NCI-H69 (cell line): ENCODE data around the gene NXPH4.

Experiments
- DNase-seq: peaks from one replicate; lab custom pipeline; 2025; lab: John Stamatoyannopoulos, UW

The NXPH4 gene

DNA sequence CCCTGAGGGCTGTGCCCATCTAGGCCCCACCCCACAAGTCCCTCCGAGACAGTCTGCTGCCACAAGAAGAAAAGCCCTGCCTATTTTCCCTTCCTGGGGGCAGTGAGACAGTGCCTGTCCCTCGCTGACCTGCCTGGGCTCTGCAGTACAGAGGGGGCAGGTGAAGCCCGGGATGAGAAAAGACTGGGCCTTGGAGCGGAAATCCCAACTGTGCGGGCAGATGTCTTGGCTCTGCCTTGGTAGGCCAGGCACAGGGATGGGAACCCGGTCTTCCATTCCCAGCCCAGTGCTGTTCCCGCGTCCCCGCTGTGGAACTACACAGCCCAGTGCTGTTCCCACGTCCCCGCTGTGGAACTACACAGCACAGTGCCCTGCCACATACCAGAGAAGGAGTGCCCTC is 12.8 kb upstream of the NXPH4 start:
- no peak for DNase-seq

DNA sequence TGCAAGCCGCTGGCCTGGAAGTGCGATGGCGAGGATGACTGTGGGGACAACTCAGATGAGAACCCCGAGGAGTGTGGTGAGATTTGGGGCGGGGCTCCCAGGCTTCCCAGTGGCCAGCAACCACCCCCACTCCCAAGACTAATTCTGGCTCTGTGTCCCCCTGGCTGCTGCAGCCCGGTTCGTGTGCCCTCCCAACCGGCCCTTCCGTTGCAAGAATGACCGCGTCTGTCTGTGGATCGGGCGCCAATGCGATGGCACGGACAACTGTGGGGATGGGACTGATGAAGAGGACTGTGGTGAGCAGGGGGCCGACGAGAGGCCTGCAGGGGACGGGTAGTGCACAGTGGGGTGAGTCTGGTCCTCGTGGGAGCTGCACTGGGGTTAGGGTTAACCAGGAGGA is 12.1 kb upstream of the NXPH4 start:
- DNase-seq = no peak

DNA sequence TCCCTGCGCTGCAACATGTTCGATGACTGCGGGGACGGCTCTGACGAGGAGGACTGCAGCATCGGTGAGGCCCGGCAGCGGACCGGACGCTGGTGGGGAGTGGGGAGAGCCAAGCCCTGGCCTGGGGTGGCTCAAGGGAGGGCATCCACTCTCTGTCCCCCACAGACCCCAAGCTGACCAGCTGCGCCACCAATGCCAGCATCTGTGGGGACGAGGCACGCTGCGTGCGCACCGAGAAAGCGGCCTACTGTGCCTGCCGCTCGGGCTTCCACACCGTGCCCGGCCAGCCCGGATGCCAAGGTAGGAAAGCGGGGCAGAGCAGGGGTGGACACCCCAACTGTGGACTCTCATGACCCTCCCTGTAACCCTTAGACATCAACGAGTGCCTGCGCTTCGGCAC is 11.4 kb upstream of the NXPH4 start:
- DNase-seq = no peak

DNA sequence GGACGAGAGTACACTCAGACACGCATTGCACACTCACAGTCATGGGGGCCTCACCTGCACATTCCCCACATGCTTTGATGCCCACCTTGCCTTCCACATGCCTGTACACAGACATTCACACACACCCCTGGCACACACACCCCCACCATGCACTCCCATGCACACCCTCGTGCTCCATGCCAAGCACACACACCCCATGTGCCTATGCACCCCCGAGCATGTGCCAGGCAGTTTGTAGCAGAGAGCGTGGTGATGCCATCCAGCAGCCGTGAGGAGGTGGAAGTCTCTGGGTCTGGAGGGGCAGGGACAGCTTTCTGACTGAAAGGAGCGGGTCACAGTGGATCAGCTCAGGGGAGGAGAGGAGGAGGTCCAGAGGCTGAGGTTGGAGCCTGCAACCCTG is 10.7 kb upstream of the NXPH4 start:
- DNase-seq = no peak

DNA sequence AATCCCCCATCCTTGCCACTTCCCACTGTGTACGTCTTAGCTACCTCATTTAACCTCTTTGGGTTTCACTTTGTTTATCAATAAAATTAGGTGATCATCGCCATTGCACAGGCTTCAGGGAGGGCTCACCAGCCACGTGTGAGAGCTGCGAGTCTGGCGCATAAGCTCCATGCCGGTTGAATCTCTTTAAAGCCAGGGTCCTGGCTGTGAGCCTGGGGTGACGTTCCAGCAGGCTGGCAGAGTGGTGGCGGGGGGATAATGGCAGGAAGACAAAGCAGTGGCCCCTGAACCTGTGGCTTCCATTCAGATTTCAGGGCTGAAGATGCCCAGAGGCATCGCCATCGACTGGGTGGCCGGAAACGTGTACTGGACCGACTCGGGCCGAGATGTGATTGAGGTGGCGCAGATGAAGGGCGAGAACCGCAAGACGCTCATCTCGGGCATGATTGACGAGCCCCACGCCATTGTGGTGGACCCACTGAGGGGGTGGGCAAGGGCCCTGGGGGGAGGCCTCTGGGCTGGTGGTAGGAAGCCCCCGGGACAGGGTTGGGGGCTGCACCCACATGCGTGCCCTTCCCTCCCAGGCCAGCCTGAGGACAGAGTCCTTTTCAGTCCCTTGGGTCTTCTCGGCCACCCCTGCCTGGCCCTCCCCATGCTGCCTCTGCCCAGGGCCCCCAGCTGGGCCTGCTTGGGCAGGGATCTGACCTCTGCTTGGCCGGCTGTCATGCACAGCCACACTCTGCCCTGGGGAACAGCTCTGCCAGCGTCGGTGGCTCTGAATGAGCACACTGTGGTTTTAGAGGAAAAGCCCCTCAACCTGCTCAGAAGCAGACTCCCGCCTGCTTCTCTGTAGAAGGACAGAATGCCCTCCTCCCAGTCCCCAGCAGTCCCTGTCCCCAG is 8.6 kb upstream of the NXPH4 start:
- no peak for DNase-seq

DNA sequence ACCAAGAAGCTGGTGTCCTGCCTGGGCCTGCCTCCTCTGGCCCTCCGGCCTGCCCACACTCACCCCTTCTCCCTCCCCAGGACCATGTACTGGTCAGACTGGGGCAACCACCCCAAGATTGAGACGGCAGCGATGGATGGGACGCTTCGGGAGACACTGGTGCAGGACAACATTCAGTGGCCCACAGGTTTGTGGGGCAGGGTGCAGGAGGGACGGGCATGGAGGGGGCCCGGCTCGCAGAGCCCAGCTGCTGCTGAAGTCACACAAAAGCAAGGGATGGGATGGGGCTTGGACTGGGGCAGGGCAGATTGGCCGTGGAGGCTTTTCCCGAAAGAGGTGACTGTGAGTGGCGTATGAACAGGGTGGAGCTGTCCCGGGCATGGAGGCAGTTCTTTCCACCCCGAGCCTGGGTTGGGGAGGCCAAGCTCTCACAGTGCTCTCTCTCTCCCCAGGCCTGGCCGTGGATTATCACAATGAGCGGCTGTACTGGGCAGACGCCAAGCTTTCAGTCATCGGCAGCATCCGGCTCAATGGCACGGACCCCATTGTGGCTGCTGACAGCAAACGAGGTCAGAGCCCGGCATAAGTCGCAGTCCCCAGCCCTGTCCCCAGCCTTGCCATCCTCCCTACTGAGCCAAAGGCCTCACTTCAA is 7.8 kb upstream of the NXPH4 start:
- no peak for DNase-seq

DNA sequence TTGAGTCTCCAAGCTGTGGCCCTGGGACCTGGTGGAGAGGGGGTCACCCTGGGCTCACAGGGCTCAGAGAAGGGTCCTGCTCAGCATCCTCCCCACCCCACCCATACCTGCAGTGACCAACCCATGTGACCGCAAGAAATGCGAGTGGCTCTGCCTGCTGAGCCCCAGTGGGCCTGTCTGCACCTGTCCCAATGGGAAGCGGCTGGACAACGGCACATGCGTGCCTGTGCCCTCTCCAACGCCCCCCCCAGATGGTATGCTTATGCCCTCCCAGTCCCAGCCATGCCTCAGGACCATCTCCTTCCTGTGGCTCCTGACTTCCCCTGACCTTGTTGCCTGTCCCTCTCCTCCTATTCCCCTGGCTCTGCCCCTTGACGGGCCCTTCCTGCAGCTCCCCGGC is 6.7 kb upstream of the NXPH4 start:
- no peak for DNase-seq

DNA sequence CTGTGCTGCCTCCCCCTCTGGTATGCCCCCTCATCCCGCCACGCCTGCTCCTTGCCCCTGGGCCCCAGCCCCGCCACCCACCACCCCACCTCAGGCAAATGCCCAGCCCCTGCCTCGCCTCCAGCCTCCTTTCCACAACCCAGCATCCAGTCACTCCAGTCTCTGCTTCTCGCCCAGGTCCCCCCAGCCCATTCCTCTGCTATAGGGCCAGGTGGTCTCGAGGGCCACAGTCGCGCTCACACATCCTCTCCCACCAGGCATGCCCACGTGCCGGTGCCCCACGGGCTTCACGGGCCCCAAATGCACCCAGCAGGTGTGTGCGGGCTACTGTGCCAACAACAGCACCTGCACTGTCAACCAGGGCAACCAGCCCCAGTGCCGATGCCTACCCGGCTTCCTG is 6.1 kb upstream of the NXPH4 start:
- no peak for DNase-seq

DNA sequence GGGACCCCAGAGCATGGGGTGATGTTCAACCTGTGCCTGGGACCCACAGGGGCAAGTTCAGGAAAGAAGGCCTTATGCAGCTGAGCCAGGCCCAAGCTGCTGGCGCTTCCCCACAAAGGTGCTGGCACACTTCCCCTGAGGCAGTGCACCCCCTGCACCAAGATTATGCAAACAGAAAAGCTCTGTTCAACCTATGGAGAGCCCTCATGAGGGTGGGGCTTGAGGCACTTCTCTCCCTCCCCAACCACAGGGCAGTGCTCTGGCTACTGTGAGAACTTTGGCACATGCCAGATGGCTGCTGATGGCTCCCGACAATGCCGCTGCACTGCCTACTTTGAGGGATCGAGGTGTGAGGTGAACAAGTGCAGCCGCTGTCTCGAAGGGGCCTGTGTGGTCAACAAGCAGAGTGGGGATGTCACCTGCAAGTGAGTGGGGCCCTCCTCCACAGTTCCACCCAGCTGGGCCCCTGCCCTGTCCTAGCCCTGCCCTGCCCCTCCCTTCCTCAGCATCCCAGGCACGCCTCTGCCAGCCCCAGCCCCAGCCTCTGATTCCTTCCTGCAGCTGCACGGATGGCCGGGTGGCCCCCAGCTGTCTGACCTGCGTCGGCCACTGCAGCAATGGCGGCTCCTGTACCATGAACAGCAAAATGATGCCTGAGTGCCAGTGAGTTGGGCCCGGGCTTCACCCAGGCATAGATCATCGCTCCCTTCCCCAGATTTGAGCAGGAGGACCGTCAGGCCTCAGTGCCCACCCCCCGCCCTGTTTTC is 5.5 kb upstream of the NXPH4 start:
- DNase-seq = peak; percentile 72

DNA sequence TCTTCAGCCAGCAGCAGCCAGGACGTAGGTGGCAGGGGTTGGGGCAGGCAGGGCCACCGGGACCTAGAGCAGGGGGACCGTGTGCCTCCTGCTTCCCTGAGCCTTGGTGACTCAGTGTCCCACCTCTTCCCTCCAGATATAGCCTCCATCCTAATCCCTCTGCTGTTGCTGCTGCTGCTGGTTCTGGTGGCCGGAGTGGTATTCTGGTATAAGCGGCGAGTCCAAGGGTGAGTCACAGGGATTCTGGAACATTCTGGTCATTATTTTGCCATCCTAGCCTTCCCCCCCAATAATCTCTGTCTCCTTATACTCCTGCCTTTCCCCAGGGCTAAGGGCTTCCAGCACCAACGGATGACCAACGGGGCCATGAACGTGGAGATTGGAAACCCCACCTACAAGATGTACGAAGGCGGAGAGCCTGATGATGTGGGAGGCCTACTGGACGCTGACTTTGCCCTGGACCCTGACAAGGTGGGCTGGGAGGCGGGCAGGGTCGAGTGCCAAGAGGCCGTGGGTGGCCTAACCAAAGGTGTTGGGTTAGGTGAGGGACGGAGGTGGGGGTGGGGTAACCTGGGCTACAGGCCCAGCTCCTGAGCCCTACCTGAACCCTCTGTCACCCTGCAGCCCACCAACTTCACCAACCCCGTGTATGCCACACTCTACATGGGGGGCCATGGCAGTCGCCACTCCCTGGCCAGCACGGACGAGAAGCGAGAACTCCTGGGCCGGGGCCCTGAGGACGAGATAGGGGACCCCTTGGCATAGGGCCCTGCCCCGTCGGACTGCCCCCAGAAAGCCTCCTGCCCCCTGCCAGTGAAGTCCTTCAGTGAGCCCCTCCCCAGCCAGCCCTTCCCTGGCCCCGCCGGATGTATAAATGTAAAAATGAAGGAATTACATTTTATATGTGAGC is 4.5 kb upstream of the NXPH4 start:
- no peak for DNase-seq

DNA sequence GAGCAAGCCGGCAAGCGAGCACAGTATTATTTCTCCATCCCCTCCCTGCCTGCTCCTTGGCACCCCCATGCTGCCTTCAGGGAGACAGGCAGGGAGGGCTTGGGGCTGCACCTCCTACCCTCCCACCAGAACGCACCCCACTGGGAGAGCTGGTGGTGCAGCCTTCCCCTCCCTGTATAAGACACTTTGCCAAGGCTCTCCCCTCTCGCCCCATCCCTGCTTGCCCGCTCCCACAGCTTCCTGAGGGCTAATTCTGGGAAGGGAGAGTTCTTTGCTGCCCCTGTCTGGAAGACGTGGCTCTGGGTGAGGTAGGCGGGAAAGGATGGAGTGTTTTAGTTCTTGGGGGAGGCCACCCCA is 3.9 kb upstream of the NXPH4 start:
- no peak for DNase-seq

DNA sequence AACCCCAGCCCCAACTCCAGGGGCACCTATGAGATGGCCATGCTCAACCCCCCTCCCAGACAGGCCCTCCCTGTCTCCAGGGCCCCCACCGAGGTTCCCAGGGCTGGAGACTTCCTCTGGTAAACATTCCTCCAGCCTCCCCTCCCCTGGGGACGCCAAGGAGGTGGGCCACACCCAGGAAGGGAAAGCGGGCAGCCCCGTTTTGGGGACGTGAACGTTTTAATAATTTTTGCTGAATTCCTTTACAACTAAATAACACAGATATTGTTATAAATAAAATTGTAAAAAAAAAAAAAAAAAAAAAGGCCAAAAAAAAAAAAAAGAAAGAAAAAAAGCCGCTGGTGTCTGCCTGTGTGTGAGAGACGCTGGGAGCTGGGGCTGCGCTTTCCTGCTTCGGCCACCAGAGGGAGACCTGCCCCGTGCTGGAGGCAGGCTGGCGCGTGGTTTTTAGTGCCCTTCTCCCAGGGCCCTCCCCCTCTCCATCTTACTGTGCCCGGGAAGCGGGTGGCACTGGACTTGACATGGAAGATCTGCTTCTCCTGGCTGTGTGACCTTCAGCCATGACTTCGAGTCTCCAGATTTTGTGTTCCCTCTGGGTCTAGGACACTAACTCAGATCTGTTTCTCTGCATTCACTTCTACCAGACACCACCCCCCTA is 3.4 kb upstream of the NXPH4 start:
- DNase-seq = peak; percentile 91

DNA sequence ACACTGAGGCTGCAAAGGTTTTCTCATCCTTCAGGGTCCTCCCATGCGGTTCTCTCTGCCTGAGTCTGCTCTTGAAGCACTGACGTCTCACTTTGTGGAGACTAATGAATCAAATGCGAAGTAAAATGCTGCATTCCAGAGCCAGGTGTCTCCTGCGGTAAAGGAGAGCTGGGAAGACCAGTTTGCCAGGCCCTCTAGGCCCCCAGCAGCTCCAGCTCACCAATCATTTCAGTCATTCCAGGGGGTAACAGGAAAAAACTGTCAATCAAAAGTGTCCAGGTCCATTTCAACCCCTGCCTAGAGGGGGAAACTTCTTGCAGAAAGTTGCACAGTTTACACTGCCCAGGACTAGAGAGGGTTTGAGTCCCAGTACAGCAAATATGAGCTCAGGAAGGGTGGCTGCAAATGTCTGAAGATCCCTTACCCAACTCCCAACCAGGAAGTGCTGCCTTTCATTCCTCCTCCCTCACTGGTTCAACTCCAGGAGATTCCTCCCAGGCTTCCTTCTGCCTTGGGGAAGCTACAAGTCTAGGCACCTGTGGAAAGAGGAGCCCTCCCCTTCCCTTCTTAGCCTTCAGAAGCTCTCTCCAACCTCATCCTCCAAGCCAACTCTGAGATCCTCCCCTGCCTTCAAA is 2.7 kb upstream of the NXPH4 start:
- DNase-seq = no peak

DNA sequence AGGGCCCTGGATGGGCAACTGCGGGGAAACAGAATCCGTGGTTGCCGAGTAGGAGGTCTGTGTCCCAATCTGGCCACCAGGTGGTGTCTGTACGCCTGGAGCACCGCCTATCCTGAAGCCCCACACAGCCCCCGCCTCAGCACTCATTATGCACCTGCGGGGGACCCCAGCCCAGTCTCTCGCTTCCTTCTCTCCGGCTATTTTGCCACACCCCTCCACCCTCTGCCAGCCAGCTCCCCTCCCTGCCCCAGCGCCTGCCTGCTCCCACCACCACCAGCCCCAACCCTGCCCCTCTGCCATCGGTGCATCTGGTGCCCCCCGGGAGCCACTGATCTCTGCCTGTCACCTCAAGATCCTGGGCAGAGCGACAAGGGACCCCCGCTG is 2.2 kb upstream of the NXPH4 start:
- peak; percentile 91 for DNase-seq

DNA sequence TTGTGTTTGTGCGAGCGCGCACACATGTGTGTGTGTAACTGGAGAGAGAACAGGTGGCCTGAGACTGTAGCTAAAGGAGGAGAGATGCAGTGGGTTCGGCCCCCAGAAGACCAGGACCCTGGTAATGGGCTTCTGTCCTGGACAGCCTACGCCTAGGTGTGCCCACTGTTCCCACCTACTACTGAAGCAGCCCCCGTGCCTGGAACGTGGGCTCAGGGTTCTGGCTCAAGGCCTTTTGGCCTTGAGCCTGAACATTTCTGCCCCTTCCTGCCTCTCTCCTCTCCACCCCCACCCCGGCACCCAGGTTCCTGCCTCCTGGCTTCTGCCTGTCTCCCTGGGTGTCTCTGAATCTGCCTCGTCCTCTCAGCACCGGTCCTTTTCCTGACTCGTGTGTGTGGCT is 1.5 kb upstream of the NXPH4 start:
- DNase-seq = no peak

DNA sequence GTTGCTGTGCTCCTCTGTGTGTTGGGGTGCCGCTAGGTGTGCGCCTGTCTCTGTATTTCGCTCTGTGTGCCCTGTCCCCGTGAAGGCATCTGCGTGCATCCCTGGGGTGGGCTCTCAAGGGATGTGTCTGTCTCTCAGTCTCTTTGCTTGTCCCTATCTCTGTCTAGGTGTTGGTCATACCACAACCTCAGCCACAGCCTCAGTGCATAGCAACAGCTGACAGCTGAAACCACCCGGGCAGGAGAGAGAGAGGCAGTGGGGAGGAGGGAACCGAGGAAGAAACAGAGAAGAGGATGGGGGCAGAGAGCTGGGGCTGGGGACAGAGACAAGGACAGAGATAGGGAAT is 953 bp upstream of the NXPH4 start:
- peak; percentile 57 for DNase-seq

DNA sequence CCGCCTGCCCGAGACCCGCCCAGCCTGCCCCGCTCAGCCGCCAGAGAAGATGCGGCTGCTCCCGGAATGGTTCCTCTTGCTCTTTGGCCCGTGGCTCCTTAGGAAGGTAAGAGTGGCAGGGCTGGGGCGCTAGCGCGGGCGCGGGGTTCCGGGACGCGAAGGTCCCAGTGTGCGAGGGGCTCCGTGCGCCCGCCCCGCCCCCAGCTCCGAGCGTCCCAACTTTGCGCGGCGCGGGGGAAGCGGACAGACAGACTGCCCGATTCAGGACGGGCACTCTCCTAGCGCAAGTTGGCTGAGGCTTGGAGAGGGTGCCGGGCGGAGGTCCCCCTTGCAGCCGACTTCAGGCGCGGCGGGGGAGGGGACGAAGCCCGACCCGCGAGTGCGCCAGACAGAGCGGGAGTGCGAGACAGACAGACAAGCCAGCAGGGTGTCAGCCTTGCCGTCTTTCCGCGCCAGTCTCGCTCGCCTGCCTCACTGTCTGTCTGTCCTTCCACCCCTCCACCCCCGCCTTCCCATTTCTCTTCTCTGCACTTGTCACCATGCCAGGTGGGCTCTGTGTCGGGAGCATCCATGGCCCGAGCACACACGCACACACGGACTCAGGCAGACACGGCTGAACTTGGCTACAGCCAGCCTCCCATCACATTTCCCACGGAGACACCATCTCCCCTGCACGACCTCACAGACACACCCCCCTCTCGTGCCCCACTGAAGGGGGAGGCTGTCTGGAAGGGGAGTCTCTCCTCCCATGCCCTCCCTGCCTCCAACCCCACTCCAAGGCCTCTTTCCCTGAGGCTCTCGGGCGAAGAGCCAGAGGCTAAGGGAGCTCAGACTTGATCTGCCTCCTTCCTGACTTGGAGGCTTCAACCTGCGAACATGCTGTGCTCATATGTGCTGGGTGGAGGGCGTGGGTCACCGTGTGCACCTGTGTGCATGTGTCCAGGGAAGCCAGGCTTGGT is 606 bp downstream of the NXPH4 start:
- DNase-seq = peak; percentile 76

DNA sequence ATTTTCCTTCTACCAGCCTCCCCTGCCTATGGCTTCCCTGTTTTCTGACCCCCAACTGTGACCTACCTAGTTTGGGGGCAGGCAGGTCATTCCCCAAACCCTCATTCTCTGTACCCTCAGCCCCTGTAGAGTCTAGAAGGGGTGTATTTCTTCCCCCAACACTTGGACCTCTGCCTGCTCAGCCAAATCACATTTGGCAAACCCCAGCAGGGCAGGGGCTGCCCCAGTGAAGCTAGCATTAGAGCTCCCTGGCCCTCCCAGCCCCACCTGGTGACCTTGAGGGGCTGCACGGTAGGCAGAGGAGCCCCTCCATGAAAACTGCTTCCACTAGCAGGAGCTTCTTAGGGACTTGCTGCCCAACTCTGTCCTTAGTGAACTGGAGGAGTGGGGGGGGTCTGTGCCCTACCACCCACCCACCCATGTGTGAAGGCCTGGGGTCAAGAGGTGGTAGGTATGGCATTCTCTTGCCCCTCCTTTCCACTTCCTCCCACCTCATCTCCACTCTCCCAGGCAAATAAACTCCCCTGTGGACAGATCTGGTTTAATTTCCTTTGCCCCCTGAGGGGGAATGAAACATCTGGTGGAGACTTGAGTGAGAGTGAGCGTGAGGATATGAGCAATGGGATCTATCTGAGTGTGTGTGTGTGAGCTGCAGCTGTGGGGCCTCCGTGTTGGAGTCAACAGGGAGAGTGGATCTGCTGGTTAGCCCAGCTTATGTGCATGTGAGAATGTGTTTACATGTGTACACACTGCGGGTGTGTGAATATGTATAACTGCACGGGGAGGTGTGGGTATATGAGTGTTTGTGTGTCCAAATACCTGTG is 1.6 kb downstream of the NXPH4 start:
- DNase-seq = peak; percentile 79
